Measurements from ENCODE around the gene RIT2. TPM values are rescaled to one million over a fixed set of nuclear protein-coding genes. Genes with fewer than 3 reads are reported as not detected.

RIT2 gene
- total and polyA plus RNA-seq, 11 donors: not detected

- ATAC-seq: no peak
- H3K27me3 ChIP-seq: no peaks in the 10 kb centered on the region
- no peak overlapping the region for H3K27ac ChIP-seq
- H3K4me1 ChIP-seq: no peaks in the 10 kb centered on the region
- 88 to 100% (median 94%) methylated on average over 1 of the region's 1 CpG for WGBS, 4 donors
- no peak overlapping the region for H3K4me3 ChIP-seq
- no peaks in the 10 kb centered on the region for H3K36me3 ChIP-seq
- no peaks in the 10 kb centered on the region for H3K9me3 ChIP-seq
- intact Hi-C loops (cut with DNase I): no loop called here
- DNase-seq: no peak
- no peak for TF ChIP-seq CTCF (IDR thresholded peaks at IDR 0.05)
- no peak for TF ChIP-seq POLR2A (IDR thresholded peaks at IDR 0.05)
Observed at GRCh38 chr18:42707080-42707479, 408.4 kb downstream of the RIT2 start.

GRCh38 chr18:42706618-42707017 is 408.9 kb downstream of the RIT2 start:
- no peak overlapping the region for H3K4me3 ChIP-seq
- no peaks in the 10 kb centered on the region for H3K4me1 ChIP-seq
- DNase-seq (no peak), ATAC-seq (no peak)
- no peak for TF ChIP-seq CTCF (IDR thresholded peaks at IDR 0.05)
- no peak for TF ChIP-seq POLR2A (IDR thresholded peaks at IDR 0.05)
- intact Hi-C loops (cut with DNase I): no loop called here
- H3K36me3 ChIP-seq: no peaks in the 10 kb centered on the region
- no peaks in the 10 kb centered on the region for H3K27me3 ChIP-seq
- 69 to 75% (median 72%) methylated on average over 8 of the region's 8 CpGs for WGBS, 4 donors
- no peaks in the 10 kb centered on the region for H3K9me3 ChIP-seq
- H3K27ac ChIP-seq: no peak overlapping the region

- Histone ChIP-seq H3K4me3 (no peak overlapping the region), H3K4me1 (no peaks in the 10 kb centered on the region), H3K27me3 (no peaks in the 10 kb centered on the region), H3K9me3 (no peaks in the 10 kb centered on the region), H3K36me3 (no peaks in the 10 kb centered on the region), H3K27ac (no peak overlapping the region)
- ATAC-seq (no peak), DNase-seq (no peak)
- TF ChIP-seq CTCF (IDR thresholded peaks at IDR 0.05) (no peak), POLR2A (IDR thresholded peaks at IDR 0.05) (no peak)
- 79 to 89% (median 84%) methylated on average over 4 of the region's 4 CpGs for WGBS, 4 donors
- intact Hi-C loops (cut with DNase I): no loop called here
Observed at GRCh38 chr18:42706029-42706608, 409.4 kb downstream of the RIT2 start.

Other genes starting within 250 kb of the RIT2 start
- gene SYT4, start 161.8 kb upstream of the RIT2 start, total RNA-seq: 10 to 100 TPM in 1 of 9 donors, not detected in 8; 17.0 TPM
- not detected for gene SYT4, start 161.8 kb upstream of the RIT2 start, polyA plus RNA-seq

Measured in heart left ventricle (tissue), 16 donors.